HPDE6-E6E7 (cell line): ENCODE data around the gene LRBA.
"Not testable (repeated sequence)": the region's sequence is repeated elsewhere in the genome, so short reads cannot be mapped to it uniquely, and the experiment has no call there.

Experiments used
- DNase-seq: peaks from one replicate; pipeline ENCODE4 v3.0.0; 2011; ENCODE audit warnings: missing footprints; ENCODE audit errors: extremely low spot score

Gene LRBA, protein sequence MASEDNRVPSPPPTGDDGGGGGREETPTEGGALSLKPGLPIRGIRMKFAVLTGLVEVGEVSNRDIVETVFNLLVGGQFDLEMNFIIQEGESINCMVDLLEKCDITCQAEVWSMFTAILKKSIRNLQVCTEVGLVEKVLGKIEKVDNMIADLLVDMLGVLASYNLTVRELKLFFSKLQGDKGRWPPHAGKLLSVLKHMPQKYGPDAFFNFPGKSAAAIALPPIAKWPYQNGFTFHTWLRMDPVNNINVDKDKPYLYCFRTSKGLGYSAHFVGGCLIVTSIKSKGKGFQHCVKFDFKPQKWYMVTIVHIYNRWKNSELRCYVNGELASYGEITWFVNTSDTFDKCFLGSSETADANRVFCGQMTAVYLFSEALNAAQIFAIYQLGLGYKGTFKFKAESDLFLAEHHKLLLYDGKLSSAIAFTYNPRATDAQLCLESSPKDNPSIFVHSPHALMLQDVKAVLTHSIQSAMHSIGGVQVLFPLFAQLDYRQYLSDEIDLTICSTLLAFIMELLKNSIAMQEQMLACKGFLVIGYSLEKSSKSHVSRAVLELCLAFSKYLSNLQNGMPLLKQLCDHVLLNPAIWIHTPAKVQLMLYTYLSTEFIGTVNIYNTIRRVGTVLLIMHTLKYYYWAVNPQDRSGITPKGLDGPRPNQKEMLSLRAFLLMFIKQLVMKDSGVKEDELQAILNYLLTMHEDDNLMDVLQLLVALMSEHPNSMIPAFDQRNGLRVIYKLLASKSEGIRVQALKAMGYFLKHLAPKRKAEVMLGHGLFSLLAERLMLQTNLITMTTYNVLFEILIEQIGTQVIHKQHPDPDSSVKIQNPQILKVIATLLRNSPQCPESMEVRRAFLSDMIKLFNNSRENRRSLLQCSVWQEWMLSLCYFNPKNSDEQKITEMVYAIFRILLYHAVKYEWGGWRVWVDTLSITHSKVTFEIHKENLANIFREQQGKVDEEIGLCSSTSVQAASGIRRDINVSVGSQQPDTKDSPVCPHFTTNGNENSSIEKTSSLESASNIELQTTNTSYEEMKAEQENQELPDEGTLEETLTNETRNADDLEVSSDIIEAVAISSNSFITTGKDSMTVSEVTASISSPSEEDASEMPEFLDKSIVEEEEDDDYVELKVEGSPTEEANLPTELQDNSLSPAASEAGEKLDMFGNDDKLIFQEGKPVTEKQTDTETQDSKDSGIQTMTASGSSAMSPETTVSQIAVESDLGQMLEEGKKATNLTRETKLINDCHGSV (N-terminal part only)

DNA sequence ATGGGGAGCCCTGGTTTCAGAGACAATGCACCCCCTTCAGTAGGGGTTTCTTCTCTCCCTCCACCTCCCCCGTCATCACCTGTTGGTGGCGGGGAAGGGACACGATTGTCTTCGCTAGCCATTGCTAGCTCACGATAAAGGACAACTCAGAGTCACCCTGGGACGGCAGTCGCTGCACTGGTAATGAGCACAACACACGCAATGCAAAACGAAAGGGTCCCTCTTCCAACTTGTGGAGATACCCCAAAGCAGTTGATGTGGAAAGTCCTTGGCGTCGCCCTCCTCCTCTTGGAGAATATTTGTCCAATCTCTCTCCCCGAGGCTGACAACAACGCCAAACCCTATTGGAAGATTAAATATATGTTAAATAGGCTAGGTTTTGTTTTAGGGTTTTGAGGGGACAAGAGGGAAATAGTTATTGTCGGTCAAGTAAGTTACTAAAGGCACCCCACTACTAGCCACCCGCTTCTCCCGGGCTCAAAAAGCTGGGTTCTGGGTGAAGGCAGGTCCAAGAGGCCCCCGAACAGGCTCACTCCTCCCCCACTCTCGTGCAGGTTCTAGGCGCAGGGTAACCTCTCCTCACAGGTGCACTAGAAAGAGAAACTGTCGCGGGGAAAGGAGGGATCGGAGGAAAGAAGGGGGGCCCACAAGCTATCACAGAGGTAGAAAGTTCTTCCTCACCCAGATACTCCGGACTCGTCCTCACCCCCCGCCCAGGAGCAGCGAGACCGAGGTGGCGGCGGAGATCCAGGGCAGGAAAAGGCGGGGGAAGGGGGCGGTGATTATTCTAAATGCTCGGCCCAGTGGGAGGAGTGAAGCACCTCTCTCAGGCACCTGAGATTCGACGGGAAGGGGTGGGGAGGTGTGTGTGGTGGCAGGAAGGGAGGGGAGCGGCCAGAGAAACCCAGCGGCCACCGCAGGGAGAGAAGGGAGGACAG lies at the start of gene LRBA:
Gene LRBA, minus strand, starts transcription at position 764 of the 938 bp plus-strand sequence. Its CDS starts 642 bp downstream, at position 122.
- peak; percentile 79 for DNase-seq

DNA sequence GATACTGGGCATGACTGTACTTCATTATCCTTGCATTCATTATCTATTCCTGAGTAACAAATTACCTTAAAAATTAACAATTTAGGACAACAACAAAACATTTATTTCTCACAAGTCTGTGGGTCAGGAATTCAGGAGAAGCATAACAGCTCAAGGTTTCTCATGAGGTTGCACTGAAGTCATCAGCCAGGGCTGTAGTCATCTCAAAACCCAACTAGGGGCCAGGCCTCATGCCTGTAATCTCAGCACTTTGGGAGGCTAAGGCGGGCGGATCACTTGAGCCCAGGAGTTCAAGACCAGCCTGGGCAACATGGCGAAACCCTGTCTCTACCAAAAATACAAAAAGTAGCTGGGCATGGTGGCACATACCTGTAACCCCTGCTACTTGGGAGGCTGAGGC lies 48.1 kb upstream of the LRBA start:
- DNase-seq, result not testable (repeated sequence)

DNA sequence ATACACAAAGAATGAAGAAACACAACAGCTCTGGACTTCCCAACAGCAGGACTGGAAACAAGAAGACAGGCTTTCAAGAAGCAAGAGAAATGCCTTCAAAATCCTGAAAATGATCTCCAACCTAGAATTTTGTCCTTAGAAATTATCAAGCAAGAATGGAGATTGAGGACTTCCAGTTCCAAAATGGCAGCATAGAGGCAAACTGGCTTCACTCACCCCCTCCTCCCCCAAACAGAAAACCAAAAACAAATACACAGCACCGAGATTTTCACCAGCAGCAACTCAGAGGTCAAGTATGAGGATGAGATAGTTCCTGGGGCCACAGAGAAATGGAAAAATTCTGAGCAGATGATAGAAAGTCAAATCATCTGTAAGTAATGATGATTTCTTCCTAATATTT lies 40.5 kb upstream of the LRBA start:
- DNase-seq, result no peak

DNA sequence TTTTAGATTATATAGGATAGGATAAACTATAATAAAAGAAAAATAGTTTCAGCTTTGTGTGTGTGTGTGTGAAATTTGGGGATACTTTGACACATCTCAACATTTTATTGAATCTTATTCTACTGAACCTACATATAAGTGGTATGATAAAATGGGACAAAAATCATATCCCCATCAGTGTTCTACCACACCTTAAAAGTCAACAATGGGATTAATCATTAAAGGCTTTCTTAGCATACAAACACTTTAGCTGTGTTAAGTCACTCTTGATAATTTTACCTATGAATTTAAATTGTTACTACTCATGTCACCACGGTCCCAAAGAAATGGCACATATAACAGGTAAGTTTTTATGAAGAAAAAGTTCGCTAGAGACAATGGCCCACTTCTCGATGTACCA lies 37.7 kb upstream of the LRBA start:
- no peak for DNase-seq

DNA sequence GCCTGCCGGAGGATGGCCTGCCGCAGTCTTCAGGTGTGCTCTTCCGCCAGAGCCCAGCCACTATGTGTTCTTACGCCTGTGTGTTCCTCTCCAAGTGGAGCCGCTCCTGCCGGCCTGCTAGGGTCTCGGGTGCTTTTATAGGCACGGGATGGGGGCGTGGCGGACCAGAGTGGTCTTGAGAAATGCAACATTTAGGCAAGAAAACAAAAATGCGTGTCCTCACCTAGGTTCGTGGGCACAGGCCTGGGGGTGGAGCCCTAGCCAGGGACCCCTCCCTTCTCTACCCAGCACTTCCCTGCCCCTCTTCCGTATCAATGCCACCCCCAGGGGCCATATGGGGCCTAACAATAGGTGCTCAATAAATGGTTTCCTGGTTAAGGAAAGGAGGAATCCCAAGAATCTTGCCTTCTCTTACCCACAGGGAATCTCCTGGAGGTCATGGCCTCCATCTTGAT lies 34.4 kb upstream of the LRBA start:
- DNase-seq, result no peak

DNA sequence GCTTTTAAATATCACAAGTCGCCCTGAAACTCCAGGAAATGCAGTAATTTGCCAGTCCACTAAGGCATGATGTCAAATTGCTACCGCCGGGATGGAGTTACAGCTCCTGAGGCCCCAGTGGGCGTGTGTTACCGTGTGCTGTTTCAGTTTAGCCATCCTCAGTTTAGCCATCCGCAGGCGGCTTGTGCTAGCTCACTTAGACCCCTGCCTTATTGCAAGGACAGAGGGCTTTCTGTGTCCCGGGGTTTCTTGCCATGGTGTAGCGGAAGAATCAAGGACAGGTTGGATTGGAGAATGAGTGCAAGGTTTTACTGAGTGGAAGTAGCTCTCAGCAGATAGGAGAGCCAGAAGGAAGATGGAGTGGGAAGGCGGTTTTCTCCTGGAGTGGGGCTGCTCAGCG lies 33.8 kb upstream of the LRBA start:
- DNase-seq, result no peak

DNA sequence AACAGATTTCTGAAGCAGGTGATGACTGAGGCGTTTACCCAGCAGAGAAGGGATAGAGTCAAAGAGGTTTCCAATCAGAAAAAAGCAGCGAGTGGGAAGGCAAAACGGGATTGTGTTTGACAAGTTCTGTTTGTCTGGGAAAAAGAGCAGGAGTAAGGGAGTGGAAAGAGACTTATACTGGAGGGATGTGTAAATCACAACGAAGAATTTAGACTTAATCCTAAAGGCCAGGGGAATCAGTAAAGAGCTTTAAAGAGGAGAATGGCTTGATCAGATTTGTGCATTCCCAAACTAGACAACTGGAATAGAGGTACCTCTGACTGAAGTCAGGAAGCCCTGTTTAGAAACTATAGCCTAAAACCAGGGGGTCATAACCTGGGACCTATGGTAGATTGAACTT lies 31.5 kb upstream of the LRBA start:
- no peak for DNase-seq

DNA sequence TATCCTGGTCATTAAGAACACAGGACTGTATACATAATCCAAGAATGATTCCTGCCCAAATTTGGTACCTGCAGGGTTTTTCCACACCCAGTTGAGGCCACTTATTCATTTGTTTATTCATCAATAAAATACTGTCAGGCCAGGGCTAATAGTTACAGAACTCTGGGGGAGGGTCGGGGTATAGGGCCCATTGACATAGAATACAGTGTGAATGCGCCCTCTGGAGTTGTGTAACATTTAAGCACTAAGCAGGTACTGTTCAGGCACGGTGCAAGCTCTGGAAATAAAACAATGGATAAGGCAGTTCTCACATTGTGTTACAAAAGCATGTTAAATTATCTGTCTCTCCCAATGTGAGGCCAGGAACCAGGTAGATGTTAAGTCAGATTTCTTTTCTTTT lies 30.8 kb upstream of the LRBA start:
- DNase-seq, result no peak

DNA sequence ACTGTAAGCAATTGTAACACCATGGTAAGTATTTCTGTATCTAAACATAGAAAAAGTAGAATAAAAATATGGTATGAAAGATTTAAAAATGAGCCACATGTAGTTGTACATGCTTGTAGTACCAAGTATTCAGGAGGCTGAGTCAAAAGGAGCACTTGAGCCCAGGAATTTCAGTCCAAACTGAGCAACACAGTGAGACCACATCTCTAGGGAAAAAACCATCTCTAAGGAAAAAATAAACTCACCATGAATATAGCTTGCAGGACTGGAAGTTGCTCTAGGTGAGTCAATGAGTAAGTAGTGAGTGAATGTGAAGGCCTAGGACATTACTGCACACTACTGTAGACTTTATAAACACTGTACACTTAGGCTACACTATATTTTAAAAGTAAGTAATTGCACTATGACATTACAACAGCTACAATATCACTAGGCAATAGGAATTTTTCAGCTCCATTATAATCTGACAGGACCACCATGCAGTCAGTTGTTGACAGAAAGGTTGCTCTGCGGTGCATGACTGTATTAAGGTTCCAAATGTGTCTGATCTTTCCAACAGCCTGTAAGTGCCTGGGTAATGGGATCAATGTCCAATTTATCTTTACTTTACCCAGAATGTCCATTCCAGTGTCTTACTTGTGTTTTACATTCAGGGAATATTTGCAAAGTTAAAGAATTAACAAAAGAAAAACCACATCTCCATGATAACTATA lies 28.9 kb upstream of the LRBA start:
- no peak for DNase-seq

DNA sequence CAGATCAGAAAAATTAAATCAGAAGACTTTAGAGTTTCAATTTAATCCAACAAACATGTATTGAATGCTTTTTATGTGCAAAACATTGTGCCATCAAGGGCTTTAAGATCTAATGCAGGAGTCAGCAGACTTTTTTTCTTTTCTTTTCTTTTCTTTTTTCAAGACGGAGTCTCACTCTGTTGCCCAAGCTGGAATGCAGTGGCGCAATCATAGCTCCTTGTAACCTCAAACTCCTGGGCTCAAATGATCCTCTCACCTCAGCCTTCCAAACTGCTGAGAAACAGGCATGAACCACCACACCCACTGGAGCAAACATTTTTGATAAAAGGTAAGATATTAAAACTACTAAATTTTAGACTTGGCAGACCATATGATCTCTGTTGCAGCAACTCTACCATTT lies 24.6 kb upstream of the LRBA start:
- no peak for DNase-seq

DNA sequence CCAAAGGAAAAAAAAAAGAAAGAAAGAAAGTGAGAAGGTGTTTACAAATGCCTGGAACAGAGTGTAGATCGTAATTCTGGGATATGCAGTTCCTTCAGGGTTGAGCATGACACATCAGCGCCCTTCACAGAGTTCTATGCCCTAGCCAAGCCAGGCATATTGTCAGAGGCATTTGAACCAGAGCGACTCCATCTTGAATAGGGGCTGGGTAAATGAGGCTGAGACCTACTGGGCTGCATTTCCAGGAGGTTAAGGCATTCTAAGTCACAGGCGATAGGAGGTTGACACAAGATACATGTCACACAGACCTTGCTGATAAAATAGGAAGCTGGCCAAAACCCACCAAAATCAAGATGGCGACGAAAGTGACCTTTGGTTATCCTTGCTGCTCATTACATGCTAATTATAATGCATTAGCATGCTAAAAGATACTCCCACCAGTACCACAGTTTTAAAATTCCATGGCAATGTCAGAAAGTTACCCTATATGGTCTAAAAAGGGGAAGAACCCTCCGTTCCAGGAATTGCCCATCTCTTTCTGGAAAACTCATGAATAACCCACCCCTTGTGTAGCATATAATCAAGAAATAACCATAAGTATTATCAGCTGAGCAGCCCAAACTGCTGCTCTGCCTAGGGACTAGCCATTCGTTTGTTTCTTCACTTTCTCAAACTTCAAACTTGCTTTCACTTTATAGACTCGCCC lies 23.5 kb upstream of the LRBA start:
- no peak for DNase-seq

DNA sequence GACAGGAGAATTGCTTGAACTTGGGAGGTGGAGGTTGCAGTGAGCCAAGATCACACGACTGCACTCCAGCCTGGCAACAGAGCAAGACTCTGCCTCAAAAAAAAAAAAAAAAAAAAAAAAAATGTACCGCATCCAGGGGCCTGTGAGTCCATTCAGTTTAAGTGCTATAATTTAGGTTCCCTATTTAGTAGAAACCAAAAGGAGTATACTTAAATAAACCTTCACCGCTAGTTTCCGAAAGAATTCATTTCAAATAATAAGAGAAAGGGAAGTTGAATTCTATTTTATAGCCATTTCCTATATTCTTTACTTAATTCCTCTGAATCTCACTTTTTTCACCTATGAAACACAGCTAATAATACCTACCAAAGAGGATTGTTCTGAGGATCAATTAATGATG lies 20.8 kb upstream of the LRBA start:
- DNase-seq, result no peak

DNA sequence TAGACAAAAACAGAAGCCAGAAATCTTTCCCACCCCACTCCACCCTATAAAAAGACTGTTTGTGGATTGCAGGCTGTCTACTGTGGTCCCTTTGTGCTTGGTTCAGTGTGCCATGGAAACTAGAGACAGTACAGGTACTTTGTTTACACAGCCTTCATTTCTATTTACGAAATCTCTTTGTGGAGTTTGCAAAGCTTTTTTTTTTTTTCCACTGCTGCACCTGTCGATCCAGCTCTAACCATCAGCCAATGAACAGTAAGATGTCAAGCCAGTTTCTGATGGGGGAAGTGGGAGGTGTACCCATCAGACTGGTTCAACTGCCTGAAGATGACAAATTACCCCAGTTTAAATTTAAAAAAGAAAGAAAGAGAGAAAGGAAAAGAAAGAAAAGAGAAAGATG lies 20.2 kb upstream of the LRBA start:
- DNase-seq, result no peak

DNA sequence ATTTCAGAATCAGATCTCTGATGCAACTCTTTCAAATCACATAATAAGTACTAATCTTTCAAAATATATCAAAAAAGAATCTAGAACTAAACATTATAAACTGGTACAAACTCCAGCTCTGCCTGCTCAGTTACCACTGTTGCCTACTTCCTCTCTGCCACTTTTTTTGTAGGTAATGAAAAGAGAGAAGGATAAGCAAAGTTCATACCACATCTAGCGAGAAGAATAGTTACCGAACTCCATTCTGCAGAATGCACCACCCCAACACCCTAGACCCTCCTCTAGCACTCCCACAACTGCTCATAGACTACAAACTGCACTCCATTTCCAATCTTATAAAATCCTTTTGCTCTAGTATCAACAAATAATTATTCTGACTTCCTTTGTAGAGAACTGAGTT lies 19.7 kb upstream of the LRBA start:
- no peak for DNase-seq

DNA sequence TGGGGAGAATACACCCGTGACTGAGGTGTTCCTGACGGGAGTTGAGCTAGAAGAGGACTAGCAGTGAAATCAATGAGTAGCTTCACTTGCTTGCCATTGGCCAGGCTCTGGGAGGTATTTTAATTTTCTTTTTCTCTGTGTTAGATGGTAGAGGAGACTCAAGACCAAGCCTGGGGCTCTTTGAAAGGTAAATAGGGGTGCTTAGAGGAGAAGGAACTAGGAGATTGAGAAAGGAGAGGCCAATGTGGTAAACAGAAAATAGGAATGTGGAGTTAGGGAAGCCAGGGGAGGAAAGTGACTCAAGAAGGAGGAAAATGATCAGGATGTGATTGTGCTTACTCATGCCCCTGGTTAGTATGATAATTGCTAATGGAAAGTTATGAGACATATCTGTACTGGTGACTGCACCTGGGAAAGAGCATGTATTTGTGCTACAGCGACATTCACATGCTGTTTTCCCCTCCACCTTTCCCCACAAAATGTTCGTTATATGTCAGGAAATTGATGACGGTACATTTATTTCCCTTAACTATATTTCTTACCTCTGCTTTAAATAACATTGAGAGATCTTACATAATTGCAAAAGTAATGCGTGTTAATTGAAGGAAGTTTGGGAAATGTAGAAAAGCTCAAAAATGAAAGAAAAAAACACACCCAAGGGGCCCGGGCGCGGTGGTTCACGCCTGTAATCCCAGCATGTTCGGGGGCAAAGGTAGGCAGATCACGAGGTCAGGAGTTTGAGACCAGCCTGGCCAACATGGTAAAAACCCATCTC lies 16.9 kb upstream of the LRBA start:
- DNase-seq, result peak; percentile 61

DNA sequence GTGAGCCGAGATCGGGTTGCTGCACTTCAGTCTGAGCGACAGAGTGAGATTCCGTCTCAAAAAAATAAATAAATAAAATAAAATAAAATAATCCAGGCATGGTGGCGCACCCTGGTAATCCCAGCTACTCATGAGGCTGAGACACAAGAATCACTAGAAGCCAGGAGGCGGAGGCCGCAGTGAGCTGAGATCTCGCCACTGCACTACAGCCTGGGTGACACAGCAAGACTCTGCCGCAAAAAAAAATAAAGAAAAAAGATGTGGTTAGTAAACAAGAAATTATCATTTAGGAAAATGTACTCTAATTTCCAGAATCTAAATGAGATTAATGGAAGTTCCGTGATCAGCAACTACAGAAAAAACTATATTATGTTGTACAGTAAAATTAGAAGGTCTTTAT lies 14.5 kb upstream of the LRBA start:
- no peak for DNase-seq

DNA sequence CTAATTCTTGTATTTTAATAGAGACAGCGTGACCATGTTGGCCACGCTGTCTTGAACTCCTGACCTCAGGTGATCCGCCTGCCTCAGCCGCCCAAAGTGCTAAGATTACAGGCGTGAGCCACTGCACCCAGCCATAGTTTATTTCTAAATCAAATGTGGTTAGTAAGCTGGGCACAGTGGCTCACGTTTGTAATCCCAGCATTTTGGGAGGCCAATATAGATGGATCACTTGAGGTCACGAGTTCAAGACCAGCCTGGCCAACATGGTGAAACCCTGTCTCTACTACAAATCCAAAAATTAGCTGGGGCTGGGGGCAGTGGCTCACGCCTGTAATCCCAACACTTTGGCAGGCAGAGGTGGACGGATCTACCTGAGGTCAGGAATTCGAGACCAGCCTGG lies 13.9 kb upstream of the LRBA start:
- not testable (repeated sequence) for DNase-seq

DNA sequence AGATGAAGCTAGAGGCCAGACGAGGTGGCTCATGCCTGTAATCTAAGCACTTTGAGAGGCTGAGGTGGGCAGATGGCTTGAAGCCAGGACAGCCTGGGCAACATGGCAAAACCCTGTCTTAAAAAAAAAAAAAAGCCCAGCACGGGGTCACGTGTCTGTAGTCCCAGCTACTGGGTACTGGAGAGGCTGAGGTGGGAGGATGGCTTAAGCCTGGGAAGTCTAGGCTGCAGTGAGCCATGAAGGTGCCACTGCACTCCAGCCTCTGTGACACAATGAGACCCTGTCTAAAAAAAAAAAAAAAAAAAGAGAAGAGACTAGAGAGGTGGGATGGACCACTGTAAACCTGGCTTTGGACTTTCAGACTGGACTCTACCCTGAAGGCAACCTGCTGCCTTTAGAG lies 10.7 kb upstream of the LRBA start:
- DNase-seq, result no peak

DNA sequence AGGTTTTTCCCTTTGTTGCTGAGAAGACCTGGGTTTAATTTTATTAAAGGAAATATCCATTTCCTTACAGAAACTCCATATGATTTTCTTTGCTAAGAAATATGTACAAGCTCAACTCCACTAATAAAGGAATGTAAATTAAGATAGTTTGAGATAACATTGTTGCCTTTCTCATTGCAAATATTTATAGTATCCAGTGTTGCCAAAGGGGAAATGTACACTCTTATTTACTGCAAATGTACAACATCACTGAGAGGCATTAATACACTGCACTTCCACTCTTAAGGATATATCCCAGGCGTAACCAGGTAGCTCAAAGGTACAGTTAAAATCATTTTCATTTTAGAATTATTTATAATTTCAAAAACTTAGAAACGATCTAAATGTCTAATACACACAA lies 7.5 kb upstream of the LRBA start:
- DNase-seq, result no peak
